Loucy (cell line): Measurements from ENCODE around the gene TRPM8.

Source experiments
- EZH2phosphoT487 ChIP-seq: fragments of 200-600 bp; IDR thresholded peaks from 2 replicates; pipeline ENCODE4 v1.6.1; 2018; ENCODE audit warnings: antibody characterized with exemption, mild to moderate bottlenecking, moderate library complexity, borderline replicate concordance
- TF ChIP-seq, protein P1 (sequence below): fragments of 200-600 bp; sonication (generic); conservative IDR thresholded peaks from 2 replicates; pipeline ENCODE4 v1.5.1; 2014; ENCODE audit warnings: mild to moderate bottlenecking, antibody characterized with exemption, low read length

DNA sequence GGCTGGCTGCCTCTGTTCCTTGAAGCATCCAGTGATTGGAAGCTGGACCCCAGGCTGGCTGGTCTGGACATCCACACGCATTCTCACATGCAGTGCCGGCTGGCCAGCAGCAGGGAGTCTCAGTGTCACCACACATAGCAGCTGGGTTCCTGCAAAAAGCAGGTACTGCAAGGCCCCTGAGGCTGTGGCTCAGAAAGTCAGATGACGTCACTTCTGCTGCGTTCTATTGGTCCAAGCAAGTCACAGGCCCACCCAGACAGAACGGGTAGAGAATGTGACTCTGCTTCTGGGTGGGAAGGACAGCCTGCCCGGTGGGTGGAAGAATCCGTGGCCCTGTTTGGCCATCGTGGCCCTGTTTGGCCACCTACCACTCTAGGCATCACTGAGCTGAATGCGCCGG lies 82.0 kb downstream of the TRPM8 start:
- TF ChIP-seq, protein P1, sequence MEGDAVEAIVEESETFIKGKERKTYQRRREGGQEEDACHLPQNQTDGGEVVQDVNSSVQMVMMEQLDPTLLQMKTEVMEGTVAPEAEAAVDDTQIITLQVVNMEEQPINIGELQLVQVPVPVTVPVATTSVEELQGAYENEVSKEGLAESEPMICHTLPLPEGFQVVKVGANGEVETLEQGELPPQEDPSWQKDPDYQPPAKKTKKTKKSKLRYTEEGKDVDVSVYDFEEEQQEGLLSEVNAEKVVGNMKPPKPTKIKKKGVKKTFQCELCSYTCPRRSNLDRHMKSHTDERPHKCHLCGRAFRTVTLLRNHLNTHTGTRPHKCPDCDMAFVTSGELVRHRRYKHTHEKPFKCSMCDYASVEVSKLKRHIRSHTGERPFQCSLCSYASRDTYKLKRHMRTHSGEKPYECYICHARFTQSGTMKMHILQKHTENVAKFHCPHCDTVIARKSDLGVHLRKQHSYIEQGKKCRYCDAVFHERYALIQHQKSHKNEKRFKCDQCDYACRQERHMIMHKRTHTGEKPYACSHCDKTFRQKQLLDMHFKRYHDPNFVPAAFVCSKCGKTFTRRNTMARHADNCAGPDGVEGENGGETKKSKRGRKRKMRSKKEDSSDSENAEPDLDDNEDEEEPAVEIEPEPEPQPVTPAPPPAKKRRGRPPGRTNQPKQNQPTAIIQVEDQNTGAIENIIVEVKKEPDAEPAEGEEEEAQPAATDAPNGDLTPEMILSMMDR = no peak
- TF ChIP-seq EZH2phosphoT487 = no peak
